A549 (cell line): ENCODE results near the gene DIAPH2. TPM values are rescaled to one million over a fixed set of nuclear protein-coding genes. Genes with fewer than 3 reads are reported as not detected.

Source experiments
- ATAC-seq, 2 experiments: fragments of 200-7000 bp in 1 of 2; fragments of >200 bp in 1 of 2; cut with Nextera tagmentation in 1 of 2; cut with Tn5 transposase in 1 of 2; 3 replicates each; pipeline versions ENCODE4 v1.8.0 to v1.9.1; 2018 to 2020; ENCODE audit warnings: mild to moderate bottlenecking in 1 of 2, moderate library complexity in 1 of 2
- CTCF ChIA-PET: fragments of 300-600 bp; sonication (Branson Sonifier 250); formaldehyde crosslinking; extraction: SDS; loops from one replicate; lab custom pipeline; 2021; ENCODE audit warnings: antibody characterized with exemption, inconsistent platforms; lab: Yijun Ruan, JAX
- POLR2A ChIA-PET: fragments of 350-600 bp; formaldehyde crosslinking; extraction: SDS; loops from one replicate; lab custom pipeline; 2021; ENCODE audit warnings: antibody characterized with exemption, inconsistent platforms; lab: Yijun Ruan, JAX
- DNase-seq, 2 experiments: peaks; one replicate each; pipeline versions ENCODE4 v3.0.0 to v3.0.0-alpha.2; 2011 to 2016; ENCODE audit warnings: low read depth in 1 of 2, low spot score in 1 of 2
- FAIRE-seq: peaks from 2 replicates; lab custom pipeline; 2011; peaks lifted over from hg19 to GRCh38; lab: Jason Lieb, UNC
- H3K27ac ChIP-seq, 2 experiments: fragments of >200 bp; sonication (Bioruptor Twin); formaldehyde crosslinking; 3 replicates each; pipeline ENCODE4 v1.5.1; 2016 to 2017
- H3K4me1 ChIP-seq: fragments of >200 bp; sonication (Bioruptor Twin); formaldehyde crosslinking; 3 replicates; pipeline ENCODE4 v1.6.1; 2016
- H3K4me2 ChIP-seq: fragments of >200 bp; sonication (Bioruptor Twin); formaldehyde crosslinking; 3 replicates; pipeline ENCODE4 v1.6.1; 2016
- H3K4me3 ChIP-seq: fragments of >200 bp; sonication (Bioruptor Twin); formaldehyde crosslinking; 3 replicates; pipeline ENCODE4 v1.5.1; 2016
- H3K9me3 ChIP-seq: fragments of >200 bp; sonication (Bioruptor Twin); formaldehyde crosslinking; 3 replicates; pipeline ENCODE4 v1.6.1; 2016
- BCL3 ChIP-seq: fragments of >200 bp; sonication (Bioruptor Twin); formaldehyde crosslinking; IDR thresholded peaks from 3 replicates; pipeline ENCODE4 v1.6.1; 2016
- CBX8 ChIP-seq: fragments of 200-600 bp; sonication (generic); IDR thresholded peaks from 2 replicates; pipeline ENCODE4 v1.6.1; 2016
- CEBPB ChIP-seq, 2 experiments: fragments of >200 bp in 1 of 2; sonication (Bioruptor Twin) in 1 of 2; formaldehyde crosslinking in 1 of 2; IDR thresholded peaks; 2 replicates each; pipeline ENCODE4 v1.6.1; 2012 to 2016
- CHD4 ChIP-seq: fragments of 200-600 bp; sonication (generic); IDR thresholded peaks from 2 replicates; pipeline ENCODE4 v1.6.1; 2016; ENCODE audit warnings: antibody characterized with exemption, mild to moderate bottlenecking, borderline replicate concordance
- CTCF ChIP-seq: fragments of >200 bp; sonication (Bioruptor Twin); formaldehyde crosslinking; IDR thresholded peaks from 3 replicates; pipeline ENCODE4 v1.5.1; 2016
- EHF ChIP-seq: fragments of 250-450 bp; sonication (Bioruptor Pico); IDR thresholded peaks from 2 replicates; pipeline ENCODE4 v1.5.0; 2020; ENCODE audit warnings: mild to moderate bottlenecking
- EHMT2 ChIP-seq: fragments of 200-600 bp; sonication (generic); IDR thresholded peaks from 2 replicates; pipeline ENCODE4 v1.6.1; 2016; ENCODE audit warnings: antibody characterized with exemption, low read depth, mild to moderate bottlenecking, moderate library complexity
- ELK1 ChIP-seq: fragments of 150-350 bp; IDR thresholded peaks from 2 replicates; pipeline ENCODE4 v1.6.1; 2014; ENCODE audit warnings: low read depth, mild to moderate bottlenecking, low read length
- FOSB ChIP-seq: fragments of 250-450 bp; sonication (Bioruptor Pico); IDR thresholded peaks from 2 replicates; pipeline ENCODE4 v1.5.0; 2020; ENCODE audit warnings: mild to moderate bottlenecking, moderate library complexity
- FOSL2 ChIP-seq, 2 experiments: fragments of 450-650 bp in 1 of 2; fragments of >200 bp in 1 of 2; sonication (Bioruptor Twin) in 1 of 2; formaldehyde crosslinking; IDR thresholded peaks; 2 replicates each; pipeline versions ENCODE4 v1.5.0 to v1.6.1; 2016 to 2020; ENCODE audit warnings: mild to moderate bottlenecking in 1 of 2, moderate library complexity in 1 of 2
- GATA3 ChIP-seq: IDR thresholded peaks from 2 replicates; pipeline ENCODE4 v1.6.1; 2012; ENCODE audit warnings: borderline replicate concordance
- HDAC2 ChIP-seq: fragments of 200-600 bp; sonication (generic); IDR thresholded peaks from 2 replicates; pipeline ENCODE4 v1.6.1; 2016
- HES2 ChIP-seq: fragments of >200 bp; sonication (Bioruptor Twin); formaldehyde crosslinking; IDR thresholded peaks from 2 replicates; pipeline ENCODE4 v1.6.1; 2016
- HEYL ChIP-seq: fragments of 250-450 bp; sonication (Bioruptor Pico); IDR thresholded peaks from 2 replicates; pipeline ENCODE4 v1.8.0; 2021; ENCODE audit warnings: mild to moderate bottlenecking, moderate library complexity
- HOXA7 ChIP-seq: fragments of 250-450 bp; sonication (Bioruptor Pico); IDR thresholded peaks from 2 replicates; pipeline ENCODE4 v1.5.0; 2020; ENCODE audit warnings: mild to moderate bottlenecking, moderate library complexity
- HOXB13 ChIP-seq: fragments of 250-450 bp; sonication (Bioruptor Pico); IDR thresholded peaks from 2 replicates; pipeline ENCODE4 v1.5.0; 2020; ENCODE audit warnings: low read depth, mild to moderate bottlenecking, moderate library complexity
- HOXB5 ChIP-seq: fragments of 250-450 bp; sonication (Bioruptor Pico); IDR thresholded peaks from 2 replicates; pipeline ENCODE4 v1.5.0; 2020; ENCODE audit warnings: mild to moderate bottlenecking, moderate library complexity
- JUN ChIP-seq, 2 experiments: fragments of >200 bp; sonication (Bioruptor Twin); formaldehyde crosslinking; IDR thresholded peaks; 2 replicates in 1 of 2; 3 replicates in 1 of 2; pipeline ENCODE4 v1.6.1; 2016 to 2017
- JUNB ChIP-seq: fragments of >200 bp; sonication (Bioruptor Twin); formaldehyde crosslinking; IDR thresholded peaks from 2 replicates; pipeline ENCODE4 v1.6.1; 2016
- KDM1A ChIP-seq: fragments of 200-600 bp; sonication (generic); IDR thresholded peaks from 2 replicates; pipeline ENCODE4 v1.6.1; 2016; ENCODE audit warnings: low read depth, mild to moderate bottlenecking
- MYC ChIP-seq: IDR thresholded peaks from 2 replicates; pipeline ENCODE4 v1.6.1; 2012; ENCODE audit warnings: mild to moderate bottlenecking, inconsistent platforms, low read length, improper control_type of control experiment, borderline replicate concordance
- NFE2L2 ChIP-seq: fragments of 150-350 bp; conservative IDR thresholded peaks from 2 replicates; pipeline ENCODE4 v1.6.1; 2014; ENCODE audit warnings: low read length
- NPAS2 ChIP-seq: fragments of 250-450 bp; sonication (Bioruptor Pico); IDR thresholded peaks from 2 replicates; pipeline ENCODE4 v1.8.0; 2022; ENCODE audit warnings: mild to moderate bottlenecking, moderate library complexity, borderline replicate concordance
- POLR2A ChIP-seq: IDR thresholded peaks from 2 replicates; pipeline ENCODE4 v1.6.1; 2012; ENCODE audit warnings: mild to moderate bottlenecking, low read length
- polyA plus RNA-seq, 4 experiments: library from polyadenylated mRNA; depleted of rRNA in 3 of 4; stranded (reverse); fragments of >200 nt; fragmentation: RNase III in 1 of 4; extraction: RNeasy Plus Mini Kit Qiagen cat#74134 plus additional on column Dnase treatment in 1 of 4; gene quantifications; 2 replicates in 3 of 4; 3 replicates in 1 of 4; pipeline ENCODE4 v1.2.3, GENCODE V29; 2011 to 2017
- TF ChIP-seq, protein P1 (sequence below): IDR thresholded peaks from 2 replicates; pipeline ENCODE4 v1.6.1; 2012

DIAPH2 gene
- polyA plus RNA-seq, 2 of the 4 experiments (the other 2 are of a cell fraction) = 3.7 to 10.0 TPM

GRCh38 chrX:97402333-97402732 lies 717.7 kb downstream of the DIAPH2 start:
- CTCF ChIA-PET = no interaction called here
- ATAC-seq (no peak), FAIRE-seq (no peak), DNase-seq (no peak)
- Histone ChIP-seq H3K4me3 (no peak overlapping the region), H3K4me1 (peaks cover 55% of the 10 kb centered on the region), H3K9me3 (no peaks in the 10 kb centered on the region), H3K4me2 (peak overlapping the region; percentile 78; the same call in 2 of the 3 replicates), H3K27ac (peak overlapping the region in 1 of 2 experiments; percentile 79; a peak in 3 of 6 replicates)
- POLR2A ChIA-PET = no interaction called here
- TF ChIP-seq, protein P1, sequence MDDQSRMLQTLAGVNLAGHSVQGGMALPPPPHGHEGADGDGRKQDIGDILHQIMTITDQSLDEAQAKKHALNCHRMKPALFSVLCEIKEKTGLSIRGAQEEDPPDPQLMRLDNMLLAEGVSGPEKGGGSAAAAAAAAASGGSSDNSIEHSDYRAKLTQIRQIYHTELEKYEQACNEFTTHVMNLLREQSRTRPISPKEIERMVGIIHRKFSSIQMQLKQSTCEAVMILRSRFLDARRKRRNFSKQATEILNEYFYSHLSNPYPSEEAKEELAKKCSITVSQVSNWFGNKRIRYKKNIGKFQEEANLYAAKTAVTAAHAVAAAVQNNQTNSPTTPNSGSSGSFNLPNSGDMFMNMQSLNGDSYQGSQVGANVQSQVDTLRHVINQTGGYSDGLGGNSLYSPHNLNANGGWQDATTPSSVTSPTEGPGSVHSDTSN = no peak
- no peak for TF ChIP-seq CBX8
- TF ChIP-seq HOXA7 (CRISPR knock-in tag) = no peak
- TF ChIP-seq MYC = no peak
- TF ChIP-seq HDAC2 = no peak
- TF ChIP-seq HES2 = no peak
- no peak for TF ChIP-seq JUN (IDR thresholded peaks at IDR 0.05)
- no peak for TF ChIP-seq FOSB (CRISPR knock-in tag)
- no peak for TF ChIP-seq ELK1
- no peak for TF ChIP-seq POLR2A
- no peak for TF ChIP-seq HOXB13 (CRISPR knock-in tag)

DNA sequence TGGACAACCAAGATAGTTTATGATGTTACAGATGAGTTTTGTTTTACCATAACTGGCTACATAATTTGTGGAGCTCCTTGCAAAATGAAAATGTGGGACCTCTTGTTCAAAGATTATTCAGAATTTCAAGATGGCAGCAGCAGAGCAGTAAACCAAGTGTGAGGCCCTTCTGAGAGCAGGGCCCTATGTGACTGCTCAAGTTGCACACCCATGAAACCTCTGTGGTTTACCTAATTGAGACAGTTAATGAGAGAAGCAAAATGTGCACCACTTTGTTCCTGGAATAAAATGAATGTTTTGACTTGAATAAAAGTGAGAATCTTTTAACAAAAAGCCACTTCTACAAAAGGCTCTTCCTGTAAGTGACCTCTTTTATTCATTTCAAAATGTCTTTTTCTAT lies 718.3 kb downstream of the DIAPH2 start:
- FAIRE-seq = no peak
- Histone ChIP-seq H3K9me3 (no peaks in the 10 kb centered on the region), H3K4me2 (no peak overlapping the region), H3K4me3 (no peak overlapping the region), H3K4me1 (peaks cover 49% of the 10 kb centered on the region), H3K27ac (peak overlapping the region in 1 of 2 experiments; percentile 17; a peak in 1 of 6 replicates)
- ChIA-PET POLR2A (no interaction called here), CTCF (no interaction called here)
- ATAC-seq = no peak
- no peak for DNase-seq
- no peak for TF ChIP-seq HEYL (CRISPR knock-in tag)
- no peak for TF ChIP-seq EHF (CRISPR knock-in tag)
- no peak for TF ChIP-seq CHD4
- TF ChIP-seq HOXB5 (CRISPR knock-in tag) = no peak
- no peak for TF ChIP-seq EHMT2
- TF ChIP-seq CTCF = no peak
- TF ChIP-seq CEBPB (IDR thresholded peaks at IDR 0.05) = no peak
- TF ChIP-seq FOSL2 (IDR thresholded peaks at IDR 0.05) = no peak
- no peak for TF ChIP-seq FOSL2 (CRISPR knock-in tag; IDR thresholded peaks at IDR 0.05)
- no peak for TF ChIP-seq GATA3
- TF ChIP-seq BCL3 = no peak
- TF ChIP-seq NPAS2 = no peak
- no peak for TF ChIP-seq HOXA7 (CRISPR knock-in tag)
- no peak for TF ChIP-seq ELK1
- TF ChIP-seq NFE2L2 = no peak
- TF ChIP-seq JUNB = no peak
- no peak for TF ChIP-seq KDM1A
